Ovary (tissue), 3 donors: ENCODE data around the gene CDH22.

ENCODE experiments used
- EP300 ChIP-seq: sonication (generic); formaldehyde crosslinking; IDR thresholded peaks from one replicate; pipeline ENCODE4 v1.6.1; 2017; ENCODE audit warnings: antibody characterized with exemption
- POLR2A ChIP-seq: fragments of 450-650 bp; IDR thresholded peaks from one replicate; pipeline ENCODE4 v1.6.1; 2017; ENCODE audit warnings: antibody characterized with exemption, mild to moderate bottlenecking, moderate library complexity
- TF ChIP-seq, protein P1 (sequence below), 3 donors: fragments of 450-650 bp in 2 of 3; fragments of 200-600 bp in 1 of 3; IDR thresholded peaks; one replicate each; pipeline versions ENCODE4 v1.5.1 to v1.8.0; 2016 to 2022; ENCODE audit warnings: antibody characterized with exemption in 3 of 3, mild to moderate bottlenecking in 1 of 3
- donor health status: DM: no; HTN: no; CAD: no.

DNA sequence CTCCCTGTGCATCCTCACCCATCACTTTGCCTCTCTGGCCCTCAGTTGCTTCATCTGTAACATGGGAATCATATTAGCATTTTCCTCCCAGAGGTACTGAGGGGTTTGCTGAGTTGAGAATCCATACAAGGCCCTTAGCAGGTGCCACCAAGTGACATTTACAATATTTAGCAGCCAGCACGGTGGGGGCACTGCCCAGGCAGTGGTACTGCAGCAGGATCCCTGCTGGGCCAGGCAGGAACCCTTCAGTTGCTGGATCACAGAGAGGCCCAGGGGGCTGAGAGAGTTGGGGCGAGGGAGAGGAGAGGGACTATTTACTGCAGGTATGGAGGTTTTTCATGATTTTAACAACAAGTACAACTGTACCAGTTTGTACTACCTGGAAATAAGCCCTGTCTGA is 65.9 kb downstream of the CDH22 start:
- TF ChIP-seq, protein P1, sequence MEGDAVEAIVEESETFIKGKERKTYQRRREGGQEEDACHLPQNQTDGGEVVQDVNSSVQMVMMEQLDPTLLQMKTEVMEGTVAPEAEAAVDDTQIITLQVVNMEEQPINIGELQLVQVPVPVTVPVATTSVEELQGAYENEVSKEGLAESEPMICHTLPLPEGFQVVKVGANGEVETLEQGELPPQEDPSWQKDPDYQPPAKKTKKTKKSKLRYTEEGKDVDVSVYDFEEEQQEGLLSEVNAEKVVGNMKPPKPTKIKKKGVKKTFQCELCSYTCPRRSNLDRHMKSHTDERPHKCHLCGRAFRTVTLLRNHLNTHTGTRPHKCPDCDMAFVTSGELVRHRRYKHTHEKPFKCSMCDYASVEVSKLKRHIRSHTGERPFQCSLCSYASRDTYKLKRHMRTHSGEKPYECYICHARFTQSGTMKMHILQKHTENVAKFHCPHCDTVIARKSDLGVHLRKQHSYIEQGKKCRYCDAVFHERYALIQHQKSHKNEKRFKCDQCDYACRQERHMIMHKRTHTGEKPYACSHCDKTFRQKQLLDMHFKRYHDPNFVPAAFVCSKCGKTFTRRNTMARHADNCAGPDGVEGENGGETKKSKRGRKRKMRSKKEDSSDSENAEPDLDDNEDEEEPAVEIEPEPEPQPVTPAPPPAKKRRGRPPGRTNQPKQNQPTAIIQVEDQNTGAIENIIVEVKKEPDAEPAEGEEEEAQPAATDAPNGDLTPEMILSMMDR (IDR thresholded peaks at IDR 0.05) = no peak
- TF ChIP-seq POLR2A (no peak), EP300 (no peak)
